Hepatocyte (in vitro differentiated cells): Measurements from ENCODE around the gene SMKR1.

Experiments
- CTCF ChIP-seq: fragments of 200-600 bp; sonication (generic); IDR thresholded peaks from 2 replicates; pipeline ENCODE4 v1.5.1; 2016; ENCODE audit warnings: antibody characterized with exemption, mild to moderate bottlenecking; ENCODE audit not compliant: poor library complexity
- EZH2 ChIP-seq: fragments of 200-600 bp; sonication (generic); IDR thresholded peaks from 2 replicates; pipeline ENCODE4 v1.6.1; 2016; ENCODE audit warnings: antibody characterized with exemption, mild to moderate bottlenecking, borderline replicate concordance

- TF ChIP-seq EZH2 (no peak), CTCF (no peak)
These were observed 38.0 kb downstream of the SMKR1 start for GRCh38 chr7:129540340-129540739.
